Medulla oblongata (tissue), 1 donor: ENCODE data around the gene PF4V1.

Experiments
- DNase-seq: peaks from one replicate; pipeline ENCODE4 v3.0.0-alpha.2; 2015; ENCODE audit errors: extremely low spot score

PF4V1 gene

DNA sequence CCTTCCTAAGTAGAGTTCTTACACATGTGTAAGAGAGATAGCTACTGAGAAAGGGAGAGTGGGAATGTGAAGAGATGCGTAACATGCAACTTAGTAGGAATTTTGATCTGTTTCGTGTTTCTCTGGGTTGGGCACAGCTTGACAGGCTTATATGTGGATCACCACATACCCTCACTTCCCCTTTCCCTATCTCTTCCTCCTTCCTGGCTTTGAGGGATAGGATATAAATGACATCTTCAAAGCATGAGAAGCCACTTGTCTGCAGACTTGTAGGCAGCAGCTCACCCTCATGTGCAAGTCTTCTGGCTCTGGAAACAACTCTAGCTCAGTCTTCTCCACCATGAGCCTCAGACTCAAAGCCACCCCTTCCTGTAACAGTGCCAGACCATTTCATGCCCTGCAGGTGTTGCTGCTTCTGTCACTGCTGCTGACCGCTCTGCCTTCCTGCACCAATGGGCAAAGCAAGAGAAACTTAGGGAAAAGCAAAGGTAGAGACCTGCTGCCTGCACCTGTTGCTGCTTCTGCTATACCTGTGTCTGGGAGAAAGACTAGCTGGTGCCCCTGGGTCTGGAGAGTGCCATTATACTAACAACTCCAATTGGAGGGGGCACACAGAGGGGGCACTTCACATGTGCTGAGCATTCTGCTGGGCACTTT lies 5.4 kb upstream of the PF4V1 start:
- no peak for DNase-seq

GRCh38 chr4:73848183-73848777 lies 4.8 kb upstream of the PF4V1 start:
- no peak for DNase-seq

GRCh38 chr4:73850261-73850970 lies 2.7 kb upstream of the PF4V1 start:
- no peak for DNase-seq

GRCh38 chr4:73851293-73851692 lies 1.8 kb upstream of the PF4V1 start:
- no peak for DNase-seq

DNA sequence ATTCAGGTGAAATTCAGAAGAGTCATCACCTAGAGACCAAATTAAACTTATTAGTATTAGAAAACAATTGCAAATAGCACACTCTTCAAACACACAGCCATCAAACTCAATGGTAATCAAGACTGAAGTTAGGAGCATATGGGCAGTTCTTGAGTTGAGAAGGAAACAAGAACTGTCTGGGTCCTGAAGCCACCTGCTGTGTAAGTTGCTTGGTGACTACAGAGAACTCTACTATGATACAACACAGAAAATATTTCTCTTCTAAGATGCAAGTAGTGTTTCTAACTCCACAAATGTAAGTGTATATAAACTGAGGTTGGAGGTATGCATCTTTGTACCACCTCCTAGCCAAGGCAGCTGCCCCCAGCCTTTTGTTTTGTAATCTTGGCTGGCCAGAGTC lies 325 bp upstream of the PF4V1 start:
- no peak for DNase-seq

- DNase-seq = no peak
Measured at GRCh38 chr4:73853718-73854473, 800 bp downstream of the PF4V1 start.

GRCh38 chr4:73855406-73855805 lies 2.3 kb downstream of the PF4V1 start:
- no peak for DNase-seq

- no peak for DNase-seq
Measured at GRCh38 chr4:73856518-73856917, 3.4 kb downstream of the PF4V1 start.

DNA sequence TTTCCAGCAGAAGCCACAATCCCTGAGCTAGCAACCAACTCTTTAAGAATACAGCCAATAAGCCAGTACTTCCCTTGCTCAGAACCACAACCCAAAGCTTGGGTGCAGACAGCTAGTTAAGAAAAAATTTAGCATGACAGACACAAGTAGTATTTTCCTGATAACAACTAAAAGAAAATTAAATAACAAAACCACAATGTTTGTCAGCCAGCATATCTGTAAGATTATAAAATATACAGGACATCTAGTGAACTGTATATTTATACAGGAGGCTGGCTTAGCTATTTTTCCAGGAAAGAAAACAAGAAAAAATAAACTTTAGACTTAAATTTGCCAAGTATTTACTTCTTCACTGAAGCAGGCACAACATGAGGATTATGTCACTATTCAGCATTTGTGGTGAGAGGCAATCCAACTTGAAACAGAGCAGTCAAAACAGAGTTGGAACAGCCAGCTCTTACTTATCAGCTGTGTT lies 6.6 kb downstream of the PF4V1 start:
- no peak for DNase-seq

- DNase-seq = no peak
Measured at GRCh38 chr4:73860181-73860580, 7.1 kb downstream of the PF4V1 start.

DNA sequence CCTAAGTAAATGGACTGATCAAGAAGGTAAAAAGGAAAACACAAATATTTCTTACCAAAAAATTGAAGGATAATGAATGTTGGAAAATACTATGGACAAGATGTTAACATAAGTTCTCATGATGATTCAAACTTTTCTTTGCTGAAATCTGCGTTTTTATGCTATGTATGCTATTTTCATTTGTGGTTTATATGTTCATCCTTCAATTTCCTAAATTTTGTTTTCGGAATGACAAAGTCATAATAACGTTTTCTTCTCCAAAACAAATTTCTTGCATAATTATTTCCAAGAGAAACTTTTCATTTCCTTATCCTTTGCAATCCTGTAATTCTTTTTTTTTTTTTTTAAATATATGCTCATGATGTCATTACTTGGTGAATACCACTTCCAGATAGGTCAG lies 7.8 kb downstream of the PF4V1 start:
- no peak for DNase-seq

GRCh38 chr4:73862322-73862721 lies 9.2 kb downstream of the PF4V1 start:
- DNase-seq = no peak

GRCh38 chr4:73864365-73864764 lies 11.3 kb downstream of the PF4V1 start:
- no peak for DNase-seq

DNA sequence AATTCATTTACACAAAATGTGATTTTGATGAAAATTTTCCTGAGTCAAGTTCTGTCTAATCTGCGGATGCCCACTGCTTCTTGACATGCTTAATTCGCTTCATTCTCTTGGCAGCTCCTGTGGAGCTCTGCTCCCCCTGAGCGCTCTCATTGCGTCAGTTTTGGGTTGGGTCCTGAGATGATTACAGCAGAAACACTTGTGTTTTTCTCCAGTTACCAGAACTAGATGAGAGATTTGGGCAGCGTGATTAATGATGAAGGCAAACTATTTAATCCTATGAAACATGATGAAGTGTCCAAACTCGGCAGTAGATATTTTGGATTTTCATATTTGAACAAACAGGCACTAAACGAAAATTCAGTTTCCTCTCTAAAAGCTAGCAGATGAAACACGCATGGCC lies 11.9 kb downstream of the PF4V1 start:
- DNase-seq = no peak

GRCh38 chr4:73865431-73866096 lies 12.5 kb downstream of the PF4V1 start:
- DNase-seq = no peak

DNA sequence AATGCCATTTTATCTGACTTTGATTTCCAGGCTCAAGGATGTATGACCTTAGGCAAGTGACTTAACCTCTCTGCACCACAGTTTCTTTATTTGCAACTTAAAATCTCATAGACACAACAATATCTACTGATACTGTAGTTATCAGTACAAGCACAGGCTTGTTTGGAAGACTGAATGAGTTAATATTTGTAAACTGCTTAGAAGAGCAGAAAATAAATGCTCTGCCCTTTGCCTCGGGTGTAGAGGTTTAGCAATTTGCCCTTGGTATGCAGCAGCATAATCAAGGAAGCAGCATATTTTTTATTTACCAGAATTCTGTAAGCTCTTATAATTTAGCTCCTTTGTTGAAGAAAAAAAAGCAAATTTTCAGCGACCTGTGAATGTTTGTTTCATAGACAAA lies 13.2 kb downstream of the PF4V1 start:
- no peak for DNase-seq

- DNase-seq = no peak
Measured at GRCh38 chr4:73867783-73868182, 14.7 kb downstream of the PF4V1 start.

DNA sequence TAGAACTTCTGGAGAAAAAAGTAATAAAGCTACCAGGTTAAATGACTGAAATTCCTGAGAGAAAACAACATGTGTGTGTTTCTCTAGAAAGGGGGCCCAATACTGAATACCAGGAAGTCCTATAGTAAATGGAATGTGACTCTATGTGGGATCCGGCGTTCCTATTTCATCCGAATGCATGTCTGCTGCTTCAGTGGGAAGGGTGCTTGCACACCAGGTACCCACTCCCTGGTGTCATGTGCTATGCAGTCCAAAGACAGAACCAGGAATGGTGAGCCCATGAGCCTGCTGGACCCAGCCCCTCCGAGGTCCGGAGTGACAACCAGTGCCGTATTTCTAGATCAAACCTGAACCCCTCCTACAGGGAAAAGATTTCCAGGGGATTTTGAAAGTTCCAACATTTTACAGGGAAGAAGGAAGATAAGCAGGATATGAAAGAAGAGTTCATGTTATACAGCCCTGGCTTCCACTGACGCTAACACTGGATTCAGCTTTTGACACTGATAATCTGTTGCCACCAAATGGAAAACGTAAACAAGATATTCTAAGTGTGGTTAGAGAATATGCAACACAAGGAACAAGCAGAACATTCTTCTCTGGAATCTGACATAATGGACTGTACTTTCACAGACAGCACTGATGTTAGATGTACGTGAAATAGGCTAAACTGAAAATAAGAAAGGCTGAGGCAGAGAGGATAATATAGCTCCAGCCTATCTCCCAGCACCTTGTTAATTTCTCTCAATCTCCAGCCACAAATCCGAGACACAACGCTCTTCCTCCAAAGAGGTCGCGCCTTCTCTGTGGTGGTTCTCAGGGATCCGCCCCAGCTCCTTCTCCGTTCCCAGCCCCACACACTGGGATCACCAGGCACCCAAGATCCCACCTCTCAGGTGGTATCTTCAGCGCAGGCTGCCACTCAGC lies 15.4 kb downstream of the PF4V1 start:
- no peak for DNase-seq

- no peak for DNase-seq
Measured at GRCh38 chr4:73869130-73870055, 16.3 kb downstream of the PF4V1 start, which contains the start of gene CXCL1. TSS of gene CXCL1 (plus strand) at chr4:73869393. CDS start at chr4:73869471, 78 bp downstream.

DNA sequence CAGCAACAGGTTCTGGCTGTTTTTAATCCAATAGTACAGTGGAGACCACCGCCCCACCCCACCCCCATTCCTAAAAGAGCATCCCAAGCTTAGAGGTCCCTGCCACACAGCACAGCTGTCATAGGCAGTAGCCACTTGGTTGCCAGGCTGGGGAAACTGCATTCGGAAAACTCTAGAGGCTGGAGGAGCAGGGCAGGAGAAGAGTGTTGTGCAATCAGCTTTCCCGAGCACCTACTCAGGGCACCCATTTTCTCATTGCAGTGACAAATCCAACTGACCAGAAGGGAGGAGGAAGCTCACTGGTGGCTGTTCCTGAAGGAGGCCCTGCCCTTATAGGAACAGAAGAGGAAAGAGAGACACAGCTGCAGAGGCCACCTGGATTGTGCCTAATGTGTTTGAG lies 17.2 kb downstream of the PF4V1 start:
- no peak for DNase-seq
